Spleen (tissue), 7 donors: ENCODE measurements around the gene HSP90B1.

Experiments
- CTCF ChIP-seq, 11 experiments: fragments of 200-600 bp in 7 of 11; fragments of 450-650 bp in 4 of 11; sonication (generic) in 4 of 11; IDR thresholded peaks in 8 of 11; conservative IDR thresholded peaks in 3 of 11; 1 replicate in 7 of 11; 2 replicates in 4 of 11; pipeline versions ENCODE4 v1.4.0 to v1.8.0; 2016 to 2021; ENCODE audit warnings: antibody characterized with exemption in 11 of 11, inconsistent platforms in 4 of 11, mild to moderate bottlenecking in 1 of 11
- POLR2A ChIP-seq, 3 donors: fragments of 450-650 bp; IDR thresholded peaks; one replicate each; pipeline ENCODE4 v1.5.1; 2017; ENCODE audit warnings: antibody characterized with exemption in 3 of 3, mild to moderate bottlenecking in 1 of 3
- POLR2AphosphoS5 ChIP-seq, 3 donors: sonication (generic); formaldehyde crosslinking; IDR thresholded peaks; one replicate each; pipeline ENCODE4 v1.5.1; 2017; ENCODE audit warnings: antibody characterized with exemption in 3 of 3
- donor health status: DM: no; HTN: no; CAD: no; lungs with moderate emphysema.
- donor health status: DM: no; HTN: no; CAD: no.
- donor health status: DM: no; HTN: no; CAD: no.

- TF ChIP-seq POLR2AphosphoS5 (IDR thresholded peaks at IDR 0.05), result peak in 2 of 3 donors; percentile 31 to 32
- no peak for TF ChIP-seq CTCF (IDR thresholded peaks at IDR 0.05 in 8 of 11, conservative IDR thresholded peaks at IDR 0.05 in 3 of 11)
- TF ChIP-seq POLR2A (IDR thresholded peaks at IDR 0.05), result no peak
Measured at GRCh38 chr12:103948746-103949406, 18.7 kb downstream of the HSP90B1 start.
